GM19395 (cell line): ENCODE measurements around the gene PDCD1LG2.
A peak's percentile ranks its signal among the peaks of the same experiment; 100 is the strongest.
"Not testable (repeated sequence)": the region's sequence is repeated elsewhere in the genome, so short reads cannot be mapped to it uniquely, and the experiment has no call there.

Experiments
- ATAC-seq: cut with Tn5 transposase; IDR thresholded peaks from one replicate; pipeline ENCODE4 v1.9.1; 2021; ENCODE audit warnings: mild to moderate bottlenecking, moderate library complexity; ENCODE audit not compliant: unreplicated experiment

The PDCD1LG2 gene

GRCh38 chr9:5493679-5494511 is 16.4 kb upstream of the PDCD1LG2 start:
- peak; percentile 85 for ATAC-seq

- not testable (repeated sequence) for ATAC-seq
These were observed 15.6 kb upstream of the PDCD1LG2 start for GRCh38 chr9:5494765-5495164.

GRCh38 chr9:5499157-5499556 is 11.2 kb upstream of the PDCD1LG2 start:
- ATAC-seq = no peak

GRCh38 chr9:5499889-5500398 is 10.4 kb upstream of the PDCD1LG2 start:
- ATAC-seq = no peak

GRCh38 chr9:5500441-5501235 is 9.7 kb upstream of the PDCD1LG2 start:
- ATAC-seq = no peak

GRCh38 chr9:5502553-5502952 is 7.8 kb upstream of the PDCD1LG2 start:
- ATAC-seq = no peak

GRCh38 chr9:5509573-5509972 is 758 bp upstream of the PDCD1LG2 start:
- no peak for ATAC-seq

GRCh38 chr9:5510989-5511388 is 658 bp downstream of the PDCD1LG2 start:
- no peak for ATAC-seq

GRCh38 chr9:5511476-5511875 is 1.1 kb downstream of the PDCD1LG2 start:
- ATAC-seq = no peak

- no peak for ATAC-seq
These were observed 1.7 kb downstream of the PDCD1LG2 start for GRCh38 chr9:5511935-5512580.

- no peak for ATAC-seq
These were observed 2.5 kb downstream of the PDCD1LG2 start for GRCh38 chr9:5512658-5513452.

GRCh38 chr9:5513966-5514616 is 3.8 kb downstream of the PDCD1LG2 start:
- no peak for ATAC-seq

GRCh38 chr9:5514617-5515260 is 4.4 kb downstream of the PDCD1LG2 start:
- ATAC-seq = no peak

- ATAC-seq = no peak
These were observed 4.9 kb downstream of the PDCD1LG2 start for GRCh38 chr9:5515261-5515650.

- ATAC-seq = no peak
These were observed 6.3 kb downstream of the PDCD1LG2 start for GRCh38 chr9:5516453-5517220.

GRCh38 chr9:5518171-5518936 is 8.0 kb downstream of the PDCD1LG2 start:
- ATAC-seq = peak; percentile 70

- ATAC-seq = peak; percentile 30
These were observed 8.6 kb downstream of the PDCD1LG2 start for GRCh38 chr9:5518937-5519319.

GRCh38 chr9:5524090-5524489 is 13.8 kb downstream of the PDCD1LG2 start:
- ATAC-seq = no peak
